ENCODE measurements around the gene C17orf75. TPM values are rescaled to one million over a fixed set of nuclear protein-coding genes. Genes with fewer than 3 reads are reported as not detected.
"Not testable (repeated sequence)": the region's sequence is repeated elsewhere in the genome, so short reads cannot be mapped to it uniquely, and the experiment has no call there.

The C17orf75 gene
- total and polyA plus RNA-seq, 12 donors, result 10.7 to 25.6 (median 21.0) TPM

GRCh38 chr17:32323811-32324491 lies 18.0 kb downstream of the C17orf75 start:
- no peak overlapping the region for H3K27ac ChIP-seq
- ATAC-seq (peak in 1 of 8 donors; percentile 38), DNase-seq (no peak)
- no peaks in the 10 kb centered on the region for H3K36me3 ChIP-seq
- no peak for TF ChIP-seq CTCF (IDR thresholded peaks at IDR 0.05)
- no peaks in the 10 kb centered on the region for H3K27me3 ChIP-seq
- intact Hi-C loops (cut with DNase I), result loop anchor here in 1 of 10 donors (5.0 kb wide), 1 partner anchor 72 kb away; no protein-coding TSS in a partner anchor
- 41 to 49% methylated on average over 11 of the region's 11 CpGs for WGBS, 2 donors
- H3K9me3 ChIP-seq, result no peaks in the 10 kb centered on the region
- peak overlapping the region in 7 of 10 donors; percentile 7 to 32 (median 11) for H3K4me3 ChIP-seq
- H3K4me1 ChIP-seq, result peaks cover 0 to 10% (median 0%) of the 10 kb centered on the region in 9 donors

GRCh38 chr17:32323046-32323445 lies 18.9 kb downstream of the C17orf75 start:
- WGBS, 2 donors, result 94 to 95% methylated on average over 10 of the region's 10 CpGs
- ATAC-seq (no peak), DNase-seq (no peak)
- H3K27ac ChIP-seq, result no peak overlapping the region
- intact Hi-C loops (cut with DNase I), result loop anchor here in 1 of 10 donors (5.0 kb wide), 1 partner anchor 71 kb away; no protein-coding TSS in a partner anchor
- no peak for TF ChIP-seq CTCF (IDR thresholded peaks at IDR 0.05)
- H3K36me3 ChIP-seq, result no peaks in the 10 kb centered on the region
- H3K27me3 ChIP-seq, result peaks cover 0 to 4% (median 0%) of the 10 kb centered on the region in 7 donors
- H3K4me3 ChIP-seq, result no peak overlapping the region
- H3K9me3 ChIP-seq, result no peaks in the 10 kb centered on the region
- H3K4me1 ChIP-seq, result peaks cover 0 to 15% (median 0%) of the 10 kb centered on the region in 9 donors

GRCh38 chr17:32320847-32321246 lies 21.1 kb downstream of the C17orf75 start:
- ATAC-seq (no peak), DNase-seq (no peak)
- Histone ChIP-seq H3K27ac (no peak overlapping the region), H3K4me1 (peaks cover 0 to 15% (median 0%) of the 10 kb centered on the region in 9 donors), H3K36me3 (no peaks in the 10 kb centered on the region), H3K9me3 (no peaks in the 10 kb centered on the region), H3K27me3 (peaks cover 0 to 6% (median 0%) of the 10 kb centered on the region in 7 donors), H3K4me3 (no peak overlapping the region)
- intact Hi-C loops (cut with DNase I), result loop anchor here in 1 of 10 donors (5.0 kb wide), 1 partner anchor 69 kb away; no protein-coding TSS in a partner anchor
- TF ChIP-seq CTCF (IDR thresholded peaks at IDR 0.05), result no peak
- WGBS, 2 donors, result 93 to 95% methylated on average over 15 of the region's 15 CpGs

- ATAC-seq, result not testable (repeated sequence)
Observed at GRCh38 chr17:32320080-32320479, 21.9 kb downstream of the C17orf75 start.

GRCh38 chr17:32319548-32319905 lies 22.4 kb downstream of the C17orf75 start:
- Histone ChIP-seq H3K36me3 (no peaks in the 10 kb centered on the region), H3K27ac (no peak overlapping the region), H3K27me3 (peaks cover 0 to 10% (median 2%) of the 10 kb centered on the region in 7 donors), H3K4me1 (peaks cover 0 to 15% (median 0%) of the 10 kb centered on the region in 9 donors), H3K9me3 (no peaks in the 10 kb centered on the region), H3K4me3 (peak overlapping the region in 1 of 10 donors; percentile 38)
- WGBS, 2 donors, result 14% methylated on average over 5 of the region's 5 CpGs
- DNase-seq (peak; percentile 67 to 76), ATAC-seq (peak; percentile 87 to 93 (median 90))
- intact Hi-C loops (cut with DNase I), result loop anchor here in 9 of 10 donors (1.0 to 5.0 kb wide), 3 partner anchors 66 to 67 kb away; no protein-coding TSS in a partner anchor
- peak; percentile 91 to 94 (median 93) for TF ChIP-seq CTCF (IDR thresholded peaks at IDR 0.05)

More at GRCh38 chr17:32320080-32320479, 21.9 kb downstream of the C17orf75 start:
- H3K4me1 ChIP-seq, result peaks cover 0 to 15% (median 0%) of the 10 kb centered on the region in 9 donors
- DNase-seq, H3K36me3 ChIP-seq, H3K27ac ChIP-seq, H3K9me3 ChIP-seq, H3K4me3 ChIP-seq, H3K27me3 ChIP-seq: not testable (repeated sequence)
- WGBS, 2 donors, result 90 to 94% methylated on average over 6 of the region's 6 CpGs
- intact Hi-C loops (cut with DNase I), result loop anchor here in 1 of 10 donors (5.0 kb wide), 1 partner anchor 68 kb away; no protein-coding TSS in a partner anchor

Measured in heart right ventricle (tissue), 16 donors.